SKM-1 treated with dmso at 0.1 percent for 144 hours (cell line): ENCODE results near the gene ELF5.

Experiments
- DNase-seq: peaks from one replicate; lab custom pipeline; 2025; ENCODE audit not compliant: unreplicated experiment; lab: John Stamatoyannopoulos, UW

ELF5 gene

GRCh38 chr11:34458525-34458924, 55.1 kb downstream of the ELF5 start:
- DNase-seq = no peak

- no peak for DNase-seq
Observed at GRCh38 chr11:34457607-34458006, 56.0 kb downstream of the ELF5 start.

- no peak for DNase-seq
Observed at GRCh38 chr11:34454308-34455032, 59.1 kb downstream of the ELF5 start.

GRCh38 chr11:34451053-34451452, 62.5 kb downstream of the ELF5 start:
- DNase-seq = peak; percentile 37

GRCh38 chr11:34449013-34449412, 64.6 kb downstream of the ELF5 start:
- peak; percentile 42 for DNase-seq

- DNase-seq = no peak
Observed at GRCh38 chr11:34448223-34448994, 65.2 kb downstream of the ELF5 start.

GRCh38 chr11:34447044-34447443, 66.5 kb downstream of the ELF5 start:
- no peak for DNase-seq

GRCh38 chr11:34446386-34446785, 67.2 kb downstream of the ELF5 start:
- DNase-seq = no peak

GRCh38 chr11:34445956-34446355, 67.6 kb downstream of the ELF5 start:
- no peak for DNase-seq

- no peak for DNase-seq
Observed at GRCh38 chr11:34444428-34444827, 69.2 kb downstream of the ELF5 start.

GRCh38 chr11:34443136-34443535, 70.5 kb downstream of the ELF5 start:
- DNase-seq = no peak

GRCh38 chr11:34441814-34442213, 71.8 kb downstream of the ELF5 start:
- no peak for DNase-seq

GRCh38 chr11:34439610-34440198, 73.9 kb downstream of the ELF5 start:
- DNase-seq = no peak

GRCh38 chr11:34438529-34439507, 74.8 kb downstream of the ELF5 start, which contains the start of gene CAT:
CAT (plus strand) TSS chr11:34438934; CDS start chr11:34439014, 80 bp downstream.
- DNase-seq = peak; percentile 92

GRCh38 chr11:34437224-34438125, 76.1 kb downstream of the ELF5 start:
- DNase-seq = no peak

GRCh38 chr11:34433899-34434298, 79.7 kb downstream of the ELF5 start:
- no peak for DNase-seq

GRCh38 chr11:34432822-34433221, 80.8 kb downstream of the ELF5 start:
- peak; percentile 58 for DNase-seq

GRCh38 chr11:34431979-34432378, 81.6 kb downstream of the ELF5 start:
- DNase-seq = peak; percentile 76
